T-helper 2 cell treated with Interferon-gamma antibody and Interleukin-4, amounts not matched to agents 5 μg/mL and 100 μg/mL, for 36 hours (primary cell): ENCODE measurements around the gene PLD1.

Experiments used
- DNase-seq: peaks from one replicate; pipeline ENCODE4 v3.0.0; 2021; ENCODE audit warnings: low spot score
- H3K27ac Mint-ChIP-seq: one replicate; pipeline ENCODE4 v1.8.0; 2021; ENCODE audit warnings: mild to moderate bottlenecking, mixed read lengths
- H3K27me3 Mint-ChIP-seq: one replicate; pipeline ENCODE4 v1.8.0; 2021; ENCODE audit warnings: low read depth, mixed read lengths
- H3K36me3 Mint-ChIP-seq: one replicate; pipeline ENCODE4 v1.8.0; 2021; ENCODE audit warnings: low read depth, mixed read lengths
- H3K4me1 Mint-ChIP-seq: one replicate; pipeline ENCODE4 v1.8.0; 2021; ENCODE audit warnings: low read depth, mixed read lengths
- H3K4me3 Mint-ChIP-seq: one replicate; pipeline ENCODE4 v1.8.0; 2022; ENCODE audit warnings: mild to moderate bottlenecking, moderate library complexity, mixed read lengths
- H3K9me3 Mint-ChIP-seq: one replicate; pipeline ENCODE4 v1.8.0; 2021; ENCODE audit warnings: mixed read lengths

Gene PLD1

DNA sequence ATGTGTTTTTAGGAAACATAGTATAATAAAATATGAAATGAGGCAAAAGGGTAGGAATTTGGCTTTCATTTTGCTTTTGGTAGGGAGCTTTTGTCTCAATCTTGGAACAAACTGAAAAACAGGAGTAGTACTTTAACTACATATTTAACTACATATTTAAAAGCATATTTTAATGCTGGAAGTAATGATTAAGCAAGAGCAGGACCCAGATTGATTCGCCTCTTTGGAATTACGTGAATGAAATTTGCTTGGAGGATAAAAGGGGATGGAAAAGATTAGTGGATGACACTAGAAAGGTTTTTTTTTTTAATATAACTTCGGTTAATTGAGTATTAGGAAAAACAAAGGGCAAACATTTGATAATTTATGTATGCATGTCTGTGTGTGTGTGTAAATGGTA is 21.7 kb upstream of the PLD1 start:
- Mint-ChIP-seq H3K9me3 (no peaks in the 10 kb centered on the region), H3K27me3 (peaks cover 39% of the 10 kb centered on the region), H3K27ac (no peak overlapping the region), H3K4me3 (no peak overlapping the region), H3K36me3 (no peaks in the 10 kb centered on the region), H3K4me1 (peaks cover 10% of the 10 kb centered on the region)
- DNase-seq = no peak

DNA sequence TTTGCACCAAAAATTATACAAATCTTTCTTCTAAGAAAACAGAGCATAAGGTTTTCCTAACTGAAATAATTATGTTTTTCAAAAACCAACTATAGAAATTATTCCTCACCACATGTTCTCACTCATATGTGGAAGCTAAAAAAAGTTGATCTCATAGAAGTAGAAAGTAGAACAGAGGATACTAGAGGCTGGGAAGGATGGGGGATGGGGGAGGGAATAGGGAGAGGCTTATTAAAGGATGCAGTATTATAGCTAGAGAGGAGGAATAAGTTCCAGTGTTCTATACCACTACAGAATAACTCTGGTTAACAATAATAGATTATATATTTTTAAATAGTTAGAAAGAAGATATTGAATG is 20.2 kb upstream of the PLD1 start:
- no peak overlapping the region for H3K27ac Mint-ChIP-seq
- peaks cover 40% of the 10 kb centered on the region for H3K27me3 Mint-ChIP-seq
- H3K4me3 Mint-ChIP-seq = no peak overlapping the region
- no peaks in the 10 kb centered on the region for H3K9me3 Mint-ChIP-seq
- H3K36me3 Mint-ChIP-seq = no peaks in the 10 kb centered on the region
- DNase-seq = no peak
- H3K4me1 Mint-ChIP-seq = peaks cover 10% of the 10 kb centered on the region

DNA sequence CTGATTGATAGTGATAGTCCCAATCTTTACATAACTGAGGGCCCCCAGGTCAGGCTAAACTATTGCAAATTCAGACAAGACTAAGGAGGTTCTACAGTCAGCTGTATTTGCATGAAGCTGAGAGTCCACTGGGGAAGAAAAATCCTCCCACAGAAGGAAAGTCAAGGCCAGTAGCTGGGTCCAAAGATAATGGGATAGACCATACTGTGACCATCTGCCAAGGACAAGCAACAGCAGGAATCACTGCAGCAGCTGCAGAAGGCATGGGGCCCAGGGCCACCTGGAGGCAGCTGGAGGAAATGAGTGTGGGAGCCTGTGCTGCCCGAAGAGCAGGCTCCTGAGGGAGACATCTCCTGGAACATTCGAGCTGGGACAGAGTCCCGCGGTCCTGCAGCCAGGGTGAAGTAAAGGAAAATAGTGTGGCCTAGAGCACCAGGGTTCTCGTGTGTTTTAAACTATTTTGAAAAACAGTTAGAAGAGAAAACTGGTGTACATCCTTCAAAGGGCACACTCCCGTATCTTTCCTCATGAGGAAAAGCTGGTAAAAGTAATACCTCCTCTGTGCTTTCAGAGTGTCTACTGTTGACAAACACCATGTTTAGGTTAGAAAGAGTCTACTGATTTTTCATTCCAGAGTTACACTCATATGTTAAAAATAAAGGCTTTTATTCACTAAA is 19.7 kb upstream of the PLD1 start:
- no peak for DNase-seq
- Mint-ChIP-seq H3K27ac (no peak overlapping the region), H3K27me3 (peaks cover 42% of the 10 kb centered on the region)

DNA sequence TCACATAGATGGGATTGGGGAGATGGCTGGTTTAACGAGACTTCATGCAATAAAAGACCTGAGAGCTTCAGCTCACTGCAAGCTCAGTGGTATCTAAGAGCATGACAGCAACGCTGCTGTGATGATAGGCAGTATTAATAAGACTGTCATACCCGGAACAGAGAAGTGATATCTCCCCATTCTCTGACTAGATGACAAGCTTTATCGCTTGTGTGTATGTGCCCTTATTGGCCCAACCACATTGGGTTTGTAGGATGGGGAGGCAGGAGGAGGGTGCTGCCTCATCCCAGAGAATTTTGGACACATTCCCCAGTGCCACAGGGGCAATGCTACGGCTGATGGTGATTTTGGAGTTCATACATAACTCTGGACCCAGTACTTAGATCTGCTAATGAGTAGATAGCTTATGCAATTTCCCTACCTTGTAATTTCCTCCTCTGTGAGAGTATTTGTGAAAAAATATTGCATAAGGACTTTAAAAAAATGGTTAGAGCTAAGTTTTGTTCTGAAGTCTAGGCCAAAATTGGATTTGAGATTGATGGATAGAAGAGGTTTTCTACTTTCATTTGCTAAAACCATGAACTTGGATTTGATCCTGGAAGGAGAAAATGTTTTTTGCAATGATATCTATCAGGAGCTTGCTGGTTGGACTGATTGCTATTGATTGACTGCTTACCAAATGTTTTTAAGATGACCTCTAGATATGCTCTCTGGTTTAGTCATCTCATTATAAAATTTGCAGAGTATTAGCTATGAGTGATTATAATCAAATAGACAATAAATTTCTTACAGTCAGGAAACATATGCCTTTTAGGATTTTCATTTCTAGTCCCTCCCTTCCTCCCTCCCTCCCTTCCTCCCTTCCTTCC is 18.9 kb upstream of the PLD1 start:
- no peak for DNase-seq
- Mint-ChIP-seq H3K4me3 (no peak overlapping the region), H3K9me3 (no peaks in the 10 kb centered on the region), H3K36me3 (no peaks in the 10 kb centered on the region), H3K27ac (no peak overlapping the region), H3K27me3 (peaks cover 41% of the 10 kb centered on the region), H3K4me1 (peaks cover 10% of the 10 kb centered on the region)

More for the DNA sequence above, 19.7 kb upstream of the PLD1 start:
- Mint-ChIP-seq H3K36me3 (no peaks in the 10 kb centered on the region), H3K4me1 (peaks cover 10% of the 10 kb centered on the region), H3K4me3 (no peak overlapping the region), H3K9me3 (no peaks in the 10 kb centered on the region)

DNA sequence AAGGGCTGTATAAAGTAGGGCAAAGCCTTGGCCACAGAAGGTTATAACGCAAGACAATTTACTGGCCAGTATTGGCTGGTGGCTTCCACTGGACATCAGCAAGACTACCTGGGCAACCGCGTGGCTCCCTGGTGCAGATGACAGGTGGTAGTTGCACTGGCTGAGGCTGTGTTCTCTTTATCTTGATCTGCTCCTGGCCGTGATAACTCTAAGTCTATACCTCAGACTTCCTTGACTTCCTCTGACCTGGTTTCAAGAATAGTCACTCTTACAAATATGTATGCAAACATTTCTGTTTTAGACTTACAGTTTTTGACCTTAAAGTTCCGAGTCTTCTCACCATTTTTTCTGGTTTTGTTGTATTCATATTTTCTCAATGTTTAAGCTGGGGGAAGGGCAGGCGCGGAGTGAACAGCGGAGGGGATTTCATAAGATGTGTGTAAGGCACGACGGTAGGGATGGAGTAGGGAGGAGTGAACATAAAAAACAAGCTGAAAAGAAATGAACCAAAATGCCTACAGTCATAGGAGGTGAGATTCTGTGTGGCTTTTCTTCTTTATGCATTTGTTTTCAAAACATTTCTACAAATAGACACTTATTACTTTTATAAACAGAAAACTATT is 17.7 kb upstream of the PLD1 start:
- Mint-ChIP-seq H3K9me3 (no peaks in the 10 kb centered on the region), H3K27me3 (peaks cover 42% of the 10 kb centered on the region), H3K27ac (no peak overlapping the region), H3K4me3 (no peak overlapping the region), H3K36me3 (no peaks in the 10 kb centered on the region), H3K4me1 (peaks cover 10% of the 10 kb centered on the region)
- DNase-seq = no peak

DNA sequence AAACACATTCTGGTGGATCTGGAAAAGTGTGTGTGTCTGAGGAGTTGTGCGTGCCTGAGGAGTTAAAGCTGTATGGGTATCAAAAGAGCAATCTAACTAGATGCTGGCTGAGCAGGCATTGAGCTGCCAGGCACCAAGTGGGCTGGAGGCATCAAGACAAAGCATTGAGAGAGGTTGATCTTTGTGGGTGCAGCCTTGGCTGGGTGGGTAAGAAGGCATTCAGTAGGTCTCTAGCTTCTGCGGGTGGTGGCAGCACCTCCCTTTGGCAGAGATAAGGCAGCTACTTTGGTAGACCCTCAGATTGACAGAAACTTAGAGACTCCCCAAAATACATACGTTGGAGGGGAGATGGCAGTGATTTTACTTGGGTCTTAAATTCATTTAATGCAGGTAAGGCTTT is 17.1 kb upstream of the PLD1 start:
- Mint-ChIP-seq H3K27ac (no peak overlapping the region), H3K4me3 (no peak overlapping the region), H3K4me1 (peaks cover 10% of the 10 kb centered on the region), H3K36me3 (no peaks in the 10 kb centered on the region), H3K9me3 (no peaks in the 10 kb centered on the region), H3K27me3 (peaks cover 37% of the 10 kb centered on the region)
- no peak for DNase-seq

DNA sequence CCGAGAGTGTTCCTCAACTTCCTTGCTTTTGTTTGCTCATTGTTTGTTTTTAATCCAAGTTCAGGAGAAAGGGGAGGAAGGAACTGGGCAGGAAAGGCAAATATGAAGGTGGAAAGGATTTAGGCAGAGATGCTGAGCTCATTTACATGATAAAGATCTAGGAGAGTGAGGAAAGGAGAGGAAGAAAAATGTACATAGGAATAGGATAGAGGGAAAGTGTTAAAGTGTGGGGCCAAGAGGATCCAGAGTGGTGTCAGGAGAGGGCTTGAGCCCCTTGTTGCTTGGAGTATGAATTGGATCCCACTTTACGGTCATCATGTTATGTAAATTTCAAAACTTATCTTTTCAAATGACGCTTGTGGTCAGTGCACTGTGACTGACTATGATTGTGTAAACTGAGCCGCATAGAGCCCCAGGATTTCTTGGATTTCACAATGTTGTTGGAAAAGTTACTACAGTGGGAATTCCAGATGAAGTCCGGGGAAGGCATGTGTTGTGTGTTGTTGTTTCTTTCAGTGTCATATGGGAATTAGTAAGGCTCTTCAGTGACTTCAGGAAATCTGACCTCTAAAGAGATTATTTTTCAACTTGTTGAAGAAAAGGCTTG is 15.0 kb upstream of the PLD1 start:
- no peaks in the 10 kb centered on the region for H3K36me3 Mint-ChIP-seq
- no peak for DNase-seq
- H3K4me3 Mint-ChIP-seq = no peak overlapping the region
- H3K27ac Mint-ChIP-seq = no peak overlapping the region
- H3K9me3 Mint-ChIP-seq = no peaks in the 10 kb centered on the region
- H3K4me1 Mint-ChIP-seq = peaks cover 21% of the 10 kb centered on the region
- H3K27me3 Mint-ChIP-seq = peaks cover 29% of the 10 kb centered on the region

DNA sequence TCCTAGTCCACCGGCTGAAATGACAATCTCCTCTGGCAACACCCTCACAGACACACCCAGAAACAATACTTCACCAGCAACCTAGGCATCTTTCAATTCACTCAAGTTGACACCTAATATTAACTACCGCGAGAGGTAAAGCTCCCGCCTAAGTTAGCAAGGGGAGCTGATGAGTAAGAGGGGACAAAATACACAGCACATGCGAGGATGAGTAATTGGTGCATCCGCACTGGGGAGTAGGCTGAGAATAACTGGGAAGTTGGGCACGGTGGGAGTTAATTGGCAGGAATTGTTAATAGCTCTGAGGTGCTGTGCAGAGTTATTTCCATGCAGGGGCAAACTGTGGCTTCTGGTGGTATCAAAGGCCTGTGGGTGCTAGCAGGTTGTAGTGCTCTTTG is 14.5 kb upstream of the PLD1 start:
- DNase-seq = no peak
- no peak overlapping the region for H3K27ac Mint-ChIP-seq
- no peak overlapping the region for H3K4me3 Mint-ChIP-seq
- peaks cover 21% of the 10 kb centered on the region for H3K4me1 Mint-ChIP-seq
- H3K36me3 Mint-ChIP-seq = no peaks in the 10 kb centered on the region
- no peaks in the 10 kb centered on the region for H3K9me3 Mint-ChIP-seq
- peaks cover 26% of the 10 kb centered on the region for H3K27me3 Mint-ChIP-seq

DNA sequence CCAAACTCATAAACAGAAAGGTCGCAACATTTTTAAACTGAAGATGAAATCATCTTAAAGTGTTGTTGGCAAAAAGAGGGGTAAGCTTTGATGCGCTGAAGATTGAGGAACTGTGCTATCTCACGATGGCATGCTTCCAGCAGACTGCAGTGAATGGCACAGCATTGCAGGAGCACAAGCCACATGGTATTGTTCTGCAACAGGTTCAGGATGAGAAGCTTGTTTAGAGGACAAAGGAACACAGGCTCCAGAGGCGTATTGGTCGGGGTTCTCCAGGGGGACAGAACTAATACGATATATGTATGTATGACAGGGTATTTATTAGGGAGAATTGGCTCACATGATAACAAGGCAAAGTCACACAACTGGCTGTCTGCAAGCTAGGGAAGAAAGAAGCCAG is 13.8 kb upstream of the PLD1 start:
- H3K27ac Mint-ChIP-seq = no peak overlapping the region
- no peak for DNase-seq
- no peaks in the 10 kb centered on the region for H3K36me3 Mint-ChIP-seq
- H3K4me1 Mint-ChIP-seq = peaks cover 21% of the 10 kb centered on the region
- H3K9me3 Mint-ChIP-seq = no peaks in the 10 kb centered on the region
- no peak overlapping the region for H3K4me3 Mint-ChIP-seq
- peaks cover 22% of the 10 kb centered on the region for H3K27me3 Mint-ChIP-seq

DNA sequence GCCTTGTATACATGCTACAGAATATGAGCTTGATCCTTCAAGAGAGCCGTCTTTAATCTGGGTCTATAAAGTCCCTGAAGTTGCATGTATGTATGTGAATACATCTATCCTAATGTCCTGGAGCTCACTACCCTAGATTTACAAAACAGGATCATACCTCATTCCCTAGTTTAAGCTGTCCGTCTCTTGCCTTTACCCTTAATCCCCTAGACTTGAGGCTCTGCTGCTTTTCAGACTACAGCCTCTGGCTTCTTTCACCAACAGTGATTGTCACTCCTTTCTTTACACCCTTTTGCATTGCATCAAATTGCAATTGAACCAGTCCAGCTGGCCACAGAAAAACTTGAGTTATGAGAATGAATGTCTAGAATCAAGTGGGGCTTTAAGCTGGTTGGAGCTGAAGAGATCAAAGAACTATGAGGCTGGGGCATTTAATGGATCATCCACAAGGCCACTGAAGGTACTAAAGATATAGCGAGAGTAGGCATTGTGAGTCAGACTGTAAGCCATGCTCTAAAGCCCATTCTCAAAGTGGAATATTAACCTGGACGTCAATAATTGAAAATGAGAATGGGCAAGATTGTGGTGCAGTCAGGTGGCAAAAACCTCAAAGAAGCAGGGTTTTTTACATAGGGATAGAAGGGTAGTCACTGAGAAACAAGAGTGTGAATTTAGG is 12.3 kb upstream of the PLD1 start:
- H3K27ac Mint-ChIP-seq = no peak overlapping the region
- peaks cover 20% of the 10 kb centered on the region for H3K27me3 Mint-ChIP-seq
- H3K4me3 Mint-ChIP-seq = no peak overlapping the region
- H3K36me3 Mint-ChIP-seq = no peaks in the 10 kb centered on the region
- H3K4me1 Mint-ChIP-seq = peaks cover 15% of the 10 kb centered on the region
- DNase-seq = no peak
- H3K9me3 Mint-ChIP-seq = no peaks in the 10 kb centered on the region

DNA sequence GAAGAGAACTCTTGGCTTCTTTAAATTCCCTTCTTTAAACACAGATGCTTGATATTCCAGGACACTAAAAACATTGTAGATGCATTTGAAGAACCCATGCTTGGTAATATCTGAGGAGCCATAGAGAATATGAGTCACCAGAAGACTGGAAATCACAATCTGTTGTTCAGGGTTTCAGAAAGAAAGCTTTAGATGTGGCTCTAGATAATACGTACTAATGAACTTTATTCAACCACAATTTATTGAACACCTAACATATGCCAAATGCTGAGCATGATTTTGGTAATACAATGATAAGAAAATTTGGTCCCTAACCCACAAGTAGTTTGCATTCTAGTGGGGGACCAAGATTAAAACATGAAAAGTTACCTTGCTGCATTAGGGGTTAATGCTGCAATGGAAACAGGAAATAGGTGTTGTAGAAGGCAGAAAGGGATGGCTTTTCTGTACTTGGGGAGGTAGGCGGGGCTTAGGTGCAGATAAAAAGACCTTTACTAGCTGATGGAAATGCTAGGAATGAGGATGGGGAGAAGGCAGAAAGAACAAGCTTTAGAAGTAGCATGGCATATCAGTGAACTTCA is 11.6 kb upstream of the PLD1 start:
- Mint-ChIP-seq H3K4me3 (no peak overlapping the region), H3K36me3 (no peaks in the 10 kb centered on the region), H3K27ac (no peak overlapping the region), H3K4me1 (peaks cover 11% of the 10 kb centered on the region), H3K27me3 (peaks cover 20% of the 10 kb centered on the region), H3K9me3 (no peaks in the 10 kb centered on the region)
- DNase-seq = no peak

DNA sequence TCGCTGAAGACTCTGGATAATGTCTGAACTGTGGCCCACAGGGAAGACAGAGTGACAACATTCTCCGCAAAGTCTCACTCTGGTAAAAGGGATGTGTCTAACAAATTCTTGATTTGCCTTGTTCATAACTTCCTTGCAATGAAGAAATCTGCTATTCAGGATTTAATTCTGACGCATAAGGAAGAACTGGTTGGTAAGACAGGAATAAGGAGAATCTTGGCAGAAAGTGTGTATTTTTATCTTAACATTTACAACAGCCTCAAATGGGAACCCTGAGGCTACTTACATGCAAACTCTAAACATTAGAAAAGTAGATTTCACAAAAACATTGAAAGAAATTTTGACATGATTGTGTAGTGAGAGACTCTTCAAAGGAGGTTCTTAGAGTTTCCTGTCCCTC is 10.8 kb upstream of the PLD1 start:
- peaks cover 11% of the 10 kb centered on the region for H3K4me1 Mint-ChIP-seq
- no peaks in the 10 kb centered on the region for H3K9me3 Mint-ChIP-seq
- H3K4me3 Mint-ChIP-seq = no peak overlapping the region
- DNase-seq = no peak
- no peaks in the 10 kb centered on the region for H3K36me3 Mint-ChIP-seq
- H3K27me3 Mint-ChIP-seq = peaks cover 16% of the 10 kb centered on the region
- H3K27ac Mint-ChIP-seq = no peak overlapping the region

DNA sequence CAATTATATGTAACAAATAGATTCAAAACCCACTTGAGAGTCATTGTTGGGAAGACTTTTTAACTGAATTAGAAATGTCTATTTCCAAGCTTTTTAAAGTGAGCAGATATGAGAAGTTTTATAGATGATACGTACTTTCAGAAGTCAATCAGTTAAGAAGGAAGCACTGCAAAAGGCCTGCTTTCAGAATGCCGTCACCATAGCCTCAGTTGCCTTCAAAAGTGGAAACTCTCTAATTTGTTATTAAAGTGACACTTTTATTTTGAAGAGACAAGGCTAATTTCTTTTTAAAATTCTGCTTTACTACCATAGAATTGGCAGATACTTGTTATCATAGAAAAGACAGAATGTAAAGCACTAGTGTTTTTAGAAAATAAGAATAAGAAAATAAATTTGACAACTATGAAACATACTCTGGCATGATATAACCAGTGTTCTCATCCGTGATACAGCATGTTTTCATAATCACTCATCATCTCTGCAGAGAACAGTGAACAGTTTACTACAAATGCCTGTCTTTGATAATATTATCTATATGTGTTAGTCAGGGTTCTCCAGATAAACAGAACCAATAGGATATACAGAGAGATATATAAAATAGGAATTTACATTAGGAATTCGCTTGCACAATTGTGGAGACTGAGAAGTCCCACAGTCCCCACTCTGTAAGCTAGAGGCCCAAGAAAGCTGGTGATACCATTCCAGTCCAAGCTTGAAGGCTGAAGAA is 7.0 kb upstream of the PLD1 start:
- peaks cover 19% of the 10 kb centered on the region for H3K4me1 Mint-ChIP-seq
- H3K27ac Mint-ChIP-seq = no peak overlapping the region
- H3K4me3 Mint-ChIP-seq = no peak overlapping the region
- H3K27me3 Mint-ChIP-seq = peaks cover 5% of the 10 kb centered on the region
- H3K36me3 Mint-ChIP-seq = no peaks in the 10 kb centered on the region
- no peak for DNase-seq
- no peaks in the 10 kb centered on the region for H3K9me3 Mint-ChIP-seq
